Central memory CD4-positive, alpha-beta T cell (primary cell): Measurements from ENCODE around the gene MYL2.

Experiments
- DNase-seq: peaks from one replicate; pipeline ENCODE4 v3.0.0; 2022

The MYL2 gene

GRCh38 chr12:110888256-110888991 lies 32.0 kb downstream of the MYL2 start:
- no peak for DNase-seq

- no peak for DNase-seq
These were observed 35.1 kb downstream of the MYL2 start for GRCh38 chr12:110885152-110885840.

- DNase-seq, result no peak
These were observed 37.1 kb downstream of the MYL2 start for GRCh38 chr12:110883251-110883650.

- no peak for DNase-seq
These were observed 39.7 kb downstream of the MYL2 start for GRCh38 chr12:110880651-110881050.

DNA sequence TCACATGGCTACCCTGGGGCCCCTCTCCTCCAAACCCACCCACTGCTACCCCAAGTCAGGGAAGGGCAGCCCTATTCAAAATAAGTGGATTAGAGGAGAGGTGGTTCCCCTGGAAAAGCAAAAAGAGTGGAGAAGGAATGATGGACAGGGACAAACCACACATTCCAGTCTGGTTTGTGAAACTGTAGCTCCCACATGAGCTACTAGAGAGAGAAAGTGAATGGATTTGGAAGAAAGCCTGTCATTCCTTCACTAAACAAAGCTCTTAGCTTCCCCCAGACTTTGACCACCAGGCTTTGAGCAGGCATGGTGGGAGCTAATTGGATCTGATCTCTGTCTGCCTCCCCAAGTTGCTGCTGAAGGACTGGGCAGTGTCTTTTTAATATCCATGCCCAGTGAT lies 45.6 kb downstream of the MYL2 start:
- no peak for DNase-seq

DNA sequence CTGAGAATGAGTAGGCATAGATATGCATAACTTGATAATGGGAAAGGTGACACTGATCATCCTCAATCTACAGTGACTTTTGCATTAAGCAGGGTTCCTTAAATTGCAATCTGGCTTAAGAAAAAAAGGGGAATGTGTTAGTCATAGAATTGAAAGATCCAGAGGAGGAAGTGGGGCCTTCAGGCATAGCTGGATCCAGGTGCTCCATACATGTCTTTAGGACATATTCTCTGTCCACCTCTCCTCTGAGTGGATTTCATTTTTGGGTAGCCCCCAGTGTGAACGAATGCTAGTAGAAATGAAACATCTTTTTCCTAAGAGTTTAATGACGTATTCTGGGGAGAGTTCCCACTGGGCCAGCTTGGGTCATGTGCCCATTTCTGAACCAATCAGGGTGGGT lies 46.0 kb downstream of the MYL2 start:
- DNase-seq, result no peak

DNA sequence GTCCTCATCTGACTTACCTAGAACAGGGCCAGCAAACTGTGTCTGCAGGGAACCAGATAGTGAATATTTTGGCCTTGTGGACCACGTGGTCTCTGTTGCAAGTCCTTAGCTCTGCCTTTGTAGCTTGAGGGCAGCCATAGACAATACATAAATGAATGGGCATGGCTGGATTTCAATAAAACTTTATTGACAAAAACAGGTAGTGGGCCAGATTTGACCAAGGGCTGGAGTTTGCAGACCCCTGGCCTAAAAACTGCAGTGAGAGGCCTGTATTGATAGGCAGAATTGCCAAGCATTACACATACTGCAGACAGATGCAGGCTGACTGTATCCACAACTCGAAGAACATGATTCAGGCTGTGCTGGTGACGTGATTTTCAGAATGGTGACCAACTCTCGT lies 48.3 kb downstream of the MYL2 start:
- no peak for DNase-seq

- DNase-seq, result no peak
These were observed 50.6 kb downstream of the MYL2 start for GRCh38 chr12:110869803-110870202.

DNA sequence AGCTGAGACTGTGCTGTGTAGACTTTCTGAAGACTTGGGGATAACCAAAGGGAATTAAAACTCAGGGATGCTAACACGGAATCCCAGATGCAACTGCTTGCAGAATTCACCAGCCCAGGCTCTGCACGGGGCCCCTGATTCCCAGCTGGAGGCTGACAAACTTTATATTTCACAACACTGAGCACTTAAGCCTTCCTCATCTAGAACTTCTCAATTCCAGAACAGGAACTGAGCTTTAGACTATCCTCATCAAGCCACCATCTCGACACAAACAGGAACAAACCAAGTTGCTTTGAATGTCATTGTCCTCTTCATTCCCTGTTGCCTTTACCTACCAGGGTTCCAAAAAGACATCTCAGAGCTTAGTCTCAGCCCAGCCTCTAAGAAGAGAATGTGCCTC lies 51.4 kb downstream of the MYL2 start:
- no peak for DNase-seq

DNA sequence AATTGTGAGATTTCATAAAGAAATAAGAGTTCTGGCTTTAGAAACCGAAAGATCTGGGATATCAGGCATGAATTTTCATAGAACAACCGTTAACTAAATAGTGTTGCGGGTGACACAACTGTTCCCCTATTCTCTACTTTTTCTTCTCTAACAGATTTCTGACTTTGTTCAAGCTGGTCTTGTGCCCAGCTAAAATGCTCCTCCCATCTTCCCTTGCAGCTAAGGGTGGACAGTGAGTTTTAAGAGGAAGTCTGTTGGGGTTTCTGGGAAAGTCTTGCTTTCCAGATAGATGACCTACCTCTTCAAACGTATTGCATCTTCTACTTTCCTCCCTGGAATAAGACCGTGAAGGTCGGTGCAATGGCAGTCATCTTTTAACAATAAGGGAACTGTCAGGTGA lies 54.9 kb downstream of the MYL2 start:
- DNase-seq, result no peak

GRCh38 chr12:110863161-110863560 lies 57.2 kb downstream of the MYL2 start:
- DNase-seq, result no peak

DNA sequence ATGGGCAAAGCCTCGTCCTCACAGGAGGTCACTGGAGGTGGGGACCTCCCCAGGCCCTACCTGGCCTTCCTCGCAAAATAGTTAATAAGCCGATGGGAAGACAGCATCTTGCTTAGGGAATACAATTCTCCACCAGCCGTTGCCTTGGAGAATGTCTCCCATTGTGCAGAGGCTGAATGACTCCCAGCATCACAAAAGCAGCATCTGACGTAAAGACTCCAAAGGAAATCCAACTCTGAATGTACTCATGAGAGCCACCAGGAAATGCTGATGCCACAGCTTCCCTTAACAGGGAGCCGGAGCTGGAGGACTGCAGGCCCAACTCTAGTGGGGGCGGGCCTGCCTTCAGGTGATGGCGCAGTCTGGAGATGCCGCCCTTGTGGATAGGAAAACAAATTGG lies 58.0 kb downstream of the MYL2 start:
- DNase-seq, result no peak

GRCh38 chr12:110861729-110862128 lies 58.6 kb downstream of the MYL2 start:
- DNase-seq, result no peak
